ENCODE results near the gene CEP44.

DNA sequence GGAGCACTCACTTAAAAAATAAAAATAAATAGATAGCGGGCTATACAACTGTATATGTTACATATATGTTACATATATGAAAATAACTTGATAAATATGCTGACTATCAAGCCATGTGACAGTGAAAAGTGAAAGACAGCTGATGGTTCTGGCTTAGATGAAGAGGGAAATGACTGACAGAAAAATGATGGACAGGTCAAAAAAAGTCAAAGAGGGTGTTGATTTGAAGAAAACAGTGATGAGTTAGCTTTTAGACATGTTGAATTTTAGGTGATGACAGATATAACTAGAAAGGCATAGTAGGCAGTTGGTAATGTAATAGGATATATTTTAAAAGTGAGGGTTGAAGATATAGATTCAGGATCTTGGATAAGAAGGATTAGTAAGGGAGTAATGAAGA, 38.0 kb upstream of the CEP44 start:
- TF ChIP-seq, protein P1, sequence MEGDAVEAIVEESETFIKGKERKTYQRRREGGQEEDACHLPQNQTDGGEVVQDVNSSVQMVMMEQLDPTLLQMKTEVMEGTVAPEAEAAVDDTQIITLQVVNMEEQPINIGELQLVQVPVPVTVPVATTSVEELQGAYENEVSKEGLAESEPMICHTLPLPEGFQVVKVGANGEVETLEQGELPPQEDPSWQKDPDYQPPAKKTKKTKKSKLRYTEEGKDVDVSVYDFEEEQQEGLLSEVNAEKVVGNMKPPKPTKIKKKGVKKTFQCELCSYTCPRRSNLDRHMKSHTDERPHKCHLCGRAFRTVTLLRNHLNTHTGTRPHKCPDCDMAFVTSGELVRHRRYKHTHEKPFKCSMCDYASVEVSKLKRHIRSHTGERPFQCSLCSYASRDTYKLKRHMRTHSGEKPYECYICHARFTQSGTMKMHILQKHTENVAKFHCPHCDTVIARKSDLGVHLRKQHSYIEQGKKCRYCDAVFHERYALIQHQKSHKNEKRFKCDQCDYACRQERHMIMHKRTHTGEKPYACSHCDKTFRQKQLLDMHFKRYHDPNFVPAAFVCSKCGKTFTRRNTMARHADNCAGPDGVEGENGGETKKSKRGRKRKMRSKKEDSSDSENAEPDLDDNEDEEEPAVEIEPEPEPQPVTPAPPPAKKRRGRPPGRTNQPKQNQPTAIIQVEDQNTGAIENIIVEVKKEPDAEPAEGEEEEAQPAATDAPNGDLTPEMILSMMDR (IDR thresholded peaks at IDR 0.05), result no peak
- TF ChIP-seq POLR2A (IDR thresholded peaks at IDR 0.05), result no peak

Data from thyroid gland (tissue), 4 donors.